GM23338 (cell line): ENCODE data around the gene SHB. TPM values are rescaled to one million over a fixed set of nuclear protein-coding genes. Genes with fewer than 3 reads are reported as not detected.

Source experiments
- ATAC-seq: fragments of 200-7000 bp; cut with Tn5 transposase; 3 replicates; pipeline ENCODE4 v1.9.1; 2020
- DNase-seq: peaks from one replicate; pipeline ENCODE4 v3.0.0-alpha.2; 2015; ENCODE audit warnings: low spot score
- H2AFZ ChIP-seq: fragments of 200-600 bp; sonication (generic); 2 replicates; pipeline ENCODE4 v1.8.0; 2016; ENCODE audit warnings: antibody characterized with exemption, mild to moderate bottlenecking, moderate library complexity
- H3F3A ChIP-seq: fragments of 200-600 bp; sonication (generic); replicated peaks from 2 replicates; pipeline ENCODE4 v1.8.0; 2017; ENCODE audit warnings: antibody characterized with exemption, mixed run types, low read depth
- H3K27ac ChIP-seq: fragments of 200-600 bp; sonication (generic); 2 replicates; pipeline ENCODE4 v1.6.1; 2016; ENCODE audit warnings: low read depth
- H3K27me3 ChIP-seq: fragments of 200-600 bp; sonication (generic); 2 replicates; pipeline ENCODE4 v1.8.0; 2016; ENCODE audit warnings: mild to moderate bottlenecking, mixed run types, moderate library complexity; ENCODE audit not compliant: insufficient read depth
- H3K36me3 ChIP-seq: fragments of 200-600 bp; sonication (generic); 2 replicates; pipeline ENCODE4 v1.8.0; 2016; ENCODE audit warnings: mild to moderate bottlenecking; ENCODE audit not compliant: insufficient read depth
- H3K4me1 ChIP-seq: fragments of 200-600 bp; sonication (generic); 2 replicates; pipeline ENCODE4 v1.8.0; 2016; ENCODE audit warnings: mild to moderate bottlenecking, moderate library complexity; ENCODE audit not compliant: insufficient read depth
- H3K4me2 ChIP-seq: fragments of 200-600 bp; sonication (generic); 2 replicates; pipeline ENCODE4 v1.7.1; 2017; ENCODE audit warnings: mixed run types
- H3K4me3 ChIP-seq: fragments of 200-600 bp; sonication (generic); 2 replicates; pipeline ENCODE4 v1.6.1; 2016; ENCODE audit warnings: mixed run types
- H3K79me2 ChIP-seq: fragments of 200-600 bp; sonication (generic); replicated peaks from 2 replicates; pipeline ENCODE4 v1.8.0; 2017; ENCODE audit warnings: mild to moderate bottlenecking; ENCODE audit not compliant: insufficient read depth
- H3K9me2 ChIP-seq: fragments of 200-600 bp; sonication (generic); 2 replicates; pipeline ENCODE4 v1.8.0; 2017; ENCODE audit not compliant: insufficient read depth
- H4K20me1 ChIP-seq: fragments of 200-600 bp; sonication (generic); replicated peaks from 2 replicates; pipeline ENCODE4 v1.8.0; 2017; ENCODE audit warnings: mild to moderate bottlenecking; ENCODE audit not compliant: insufficient read depth
- H3K27ac Mint-ChIP-seq: 2 replicates; pipeline ENCODE4 v1.8.0; 2020; ENCODE audit warnings: inconsistent platforms, mild to moderate bottlenecking, moderate library complexity, mixed read lengths
- H3K27me3 Mint-ChIP-seq: 3 replicates; pipeline ENCODE4 v1.8.0; 2022; ENCODE audit warnings: low read depth, mild to moderate bottlenecking, moderate library complexity, mixed read lengths, inconsistent platforms; ENCODE audit not compliant: insufficient read depth, poor library complexity
- H3K36me3 Mint-ChIP-seq: 3 replicates; pipeline ENCODE4 v1.8.0; 2021; ENCODE audit warnings: low read depth, mild to moderate bottlenecking, inconsistent platforms, moderate library complexity, mixed read lengths
- H3K4me1 Mint-ChIP-seq: 3 replicates; pipeline ENCODE4 v1.8.0; 2020; ENCODE audit warnings: mild to moderate bottlenecking, inconsistent platforms, mixed read lengths
- H3K4me3 Mint-ChIP-seq: 3 replicates; pipeline ENCODE4 v1.8.0; 2021; ENCODE audit warnings: moderate library complexity, mild to moderate bottlenecking, inconsistent platforms, mixed read lengths
- H3K9me3 Mint-ChIP-seq: 3 replicates; pipeline ENCODE4 v1.8.0; 2020; ENCODE audit warnings: moderate library complexity, mild to moderate bottlenecking, inconsistent platforms, mixed read lengths
- CREB1 ChIP-seq: fragments of 250-450 bp; sonication (Bioruptor Pico); IDR thresholded peaks from 2 replicates; pipeline ENCODE4 v1.5.0; 2020; ENCODE audit warnings: low read depth, mild to moderate bottlenecking, moderate library complexity
- EZH2 ChIP-seq: fragments of 200-600 bp; sonication (generic); IDR thresholded peaks from one replicate; pipeline ENCODE4 v1.8.0; 2017; ENCODE audit warnings: antibody characterized with exemption, mild to moderate bottlenecking, low read depth; ENCODE audit not compliant: unreplicated experiment
- EZH2phosphoT487 ChIP-seq: fragments of 200-600 bp; sonication (generic); IDR thresholded peaks from one replicate; pipeline ENCODE4 v1.8.1; 2018; ENCODE audit warnings: antibody characterized with exemption; ENCODE audit not compliant: unreplicated experiment
- JUNB ChIP-seq: IDR thresholded peaks from one replicate; pipeline ENCODE4 v1.6.1; 2016; ENCODE audit warnings: antibody characterized with exemption; ENCODE audit not compliant: unreplicated experiment
- NANOG ChIP-seq: IDR thresholded peaks from 2 replicates; pipeline ENCODE4 v1.6.1; 2016; ENCODE audit warnings: antibody characterized with exemption, borderline replicate concordance
- POLR2AphosphoS5 ChIP-seq: IDR thresholded peaks from 2 replicates; pipeline ENCODE4 v1.6.1; 2016; ENCODE audit warnings: antibody characterized with exemption, low read depth
- STAT1 ChIP-seq: IDR thresholded peaks from one replicate; pipeline ENCODE4 v1.6.1; 2016; ENCODE audit warnings: antibody characterized with exemption; ENCODE audit not compliant: unreplicated experiment
- ZNF114 ChIP-seq: fragments of 250-450 bp; sonication (Bioruptor Pico); IDR thresholded peaks from 2 replicates; pipeline ENCODE4 v1.5.0; 2020; ENCODE audit warnings: mild to moderate bottlenecking, moderate library complexity
- ZNF331 ChIP-seq: fragments of 250-450 bp; sonication (Bioruptor Pico); IDR thresholded peaks from 2 replicates; pipeline ENCODE4 v1.5.0; 2020; ENCODE audit warnings: low read depth, mild to moderate bottlenecking, moderate library complexity
- polyA plus RNA-seq: library from polyadenylated mRNA; unstranded; fragments of >200 nt; fragmentation: Nextera tagmentation; extraction: Ambion mirVana; gene quantifications from 2 replicates; pipeline ENCODE4 v1.2.1, GENCODE V29; 2016
- total RNA-seq: library from RNA; depleted of rRNA; stranded (reverse); fragments of >200 nt; shearing (Covaris generic); gene quantifications from 2 replicates; pipeline ENCODE4 v1.2.3, GENCODE V29; 2014
- TF ChIP-seq, protein P1 (sequence below), 2 experiments: fragments of 200-600 bp in 1 of 2; sonication (generic) in 1 of 2; conservative IDR thresholded peaks; 2 replicates each; pipeline versions ENCODE4 v1.5.1 to v1.6.1; 2016 to 2017; ENCODE audit warnings: antibody characterized with exemption in 2 of 2, low read depth in 2 of 2, mild to moderate bottlenecking in 2 of 2, moderate library complexity in 1 of 2
- TF ChIP-seq, protein P2 (sequence below): IDR thresholded peaks from 2 replicates; pipeline ENCODE4 v1.6.1; 2016; ENCODE audit warnings: antibody characterized with exemption
- TF ChIP-seq, protein P3 (sequence below): IDR thresholded peaks from one replicate; pipeline ENCODE4 v1.6.1; 2018; ENCODE audit warnings: antibody characterized with exemption; ENCODE audit not compliant: unreplicated experiment
- TF ChIP-seq, protein P4 (sequence below): fragments of 250-450 bp; sonication (Bioruptor Pico); IDR thresholded peaks from 2 replicates; pipeline ENCODE4 v1.5.0; 2020; ENCODE audit warnings: mild to moderate bottlenecking, moderate library complexity

The SHB gene
- total and polyA plus RNA-seq, 2 experiments from 2014 or later: 1.5 to 14.0 TPM

DNA sequence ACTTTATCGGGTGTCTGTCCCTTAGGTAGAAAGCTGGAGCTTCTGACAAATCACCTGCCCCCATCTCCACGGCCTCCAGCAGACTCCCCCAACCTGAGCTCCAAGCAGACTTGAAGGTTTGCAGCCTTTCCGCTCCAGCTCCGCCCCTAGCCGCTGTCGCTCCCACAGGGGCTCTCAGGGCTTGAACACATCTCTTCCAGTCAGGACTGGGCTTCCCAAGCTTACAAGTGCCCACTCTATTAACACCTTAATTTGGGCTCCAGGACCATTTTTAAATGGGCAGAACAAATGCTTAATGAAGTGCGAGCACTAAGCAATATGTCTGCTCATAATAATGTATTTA lies 147.9 kb downstream of the SHB start:
- no peak overlapping the region for H2AFZ ChIP-seq
- H3K27me3 ChIP-seq: no peaks in the 10 kb centered on the region
- DNase-seq (no peak), ATAC-seq (no peak)
- H3K4me3 ChIP-seq: no peak overlapping the region
- Mint-ChIP-seq H3K4me1 (peaks cover 47% of the 10 kb centered on the region), H3K36me3 (no peaks in the 10 kb centered on the region; the same call in 2 of the 3 replicates), H3K27me3 (peaks cover 11% of the 10 kb centered on the region), H3K4me3 (no peak overlapping the region), H3K27ac (no peak overlapping the region; the same call in 1 of the 2 replicates), H3K9me3 (no peaks in the 10 kb centered on the region)
- H3K9me2 ChIP-seq: no peaks in the 10 kb centered on the region
- no peaks in the 10 kb centered on the region for H3K36me3 ChIP-seq
- H3K4me1 ChIP-seq: peaks cover 9% of the 10 kb centered on the region
- no peak overlapping the region for H3K4me2 ChIP-seq
- TF ChIP-seq ZNF331 (CRISPR knock-in tag): no peak
- TF ChIP-seq STAT1: no peak
- no peak for TF ChIP-seq ZNF114
- TF ChIP-seq EZH2: no peak
- TF ChIP-seq NANOG: no peak
- no peak for TF ChIP-seq JUNB
- TF ChIP-seq EZH2phosphoT487: no peak
- TF ChIP-seq POLR2AphosphoS5: no peak
- TF ChIP-seq, protein P1, sequence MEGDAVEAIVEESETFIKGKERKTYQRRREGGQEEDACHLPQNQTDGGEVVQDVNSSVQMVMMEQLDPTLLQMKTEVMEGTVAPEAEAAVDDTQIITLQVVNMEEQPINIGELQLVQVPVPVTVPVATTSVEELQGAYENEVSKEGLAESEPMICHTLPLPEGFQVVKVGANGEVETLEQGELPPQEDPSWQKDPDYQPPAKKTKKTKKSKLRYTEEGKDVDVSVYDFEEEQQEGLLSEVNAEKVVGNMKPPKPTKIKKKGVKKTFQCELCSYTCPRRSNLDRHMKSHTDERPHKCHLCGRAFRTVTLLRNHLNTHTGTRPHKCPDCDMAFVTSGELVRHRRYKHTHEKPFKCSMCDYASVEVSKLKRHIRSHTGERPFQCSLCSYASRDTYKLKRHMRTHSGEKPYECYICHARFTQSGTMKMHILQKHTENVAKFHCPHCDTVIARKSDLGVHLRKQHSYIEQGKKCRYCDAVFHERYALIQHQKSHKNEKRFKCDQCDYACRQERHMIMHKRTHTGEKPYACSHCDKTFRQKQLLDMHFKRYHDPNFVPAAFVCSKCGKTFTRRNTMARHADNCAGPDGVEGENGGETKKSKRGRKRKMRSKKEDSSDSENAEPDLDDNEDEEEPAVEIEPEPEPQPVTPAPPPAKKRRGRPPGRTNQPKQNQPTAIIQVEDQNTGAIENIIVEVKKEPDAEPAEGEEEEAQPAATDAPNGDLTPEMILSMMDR (conservative IDR thresholded peaks at IDR 0.05; ENCODE audit: low read depth in 2 of 2): no peak
- TF ChIP-seq, protein P2, sequence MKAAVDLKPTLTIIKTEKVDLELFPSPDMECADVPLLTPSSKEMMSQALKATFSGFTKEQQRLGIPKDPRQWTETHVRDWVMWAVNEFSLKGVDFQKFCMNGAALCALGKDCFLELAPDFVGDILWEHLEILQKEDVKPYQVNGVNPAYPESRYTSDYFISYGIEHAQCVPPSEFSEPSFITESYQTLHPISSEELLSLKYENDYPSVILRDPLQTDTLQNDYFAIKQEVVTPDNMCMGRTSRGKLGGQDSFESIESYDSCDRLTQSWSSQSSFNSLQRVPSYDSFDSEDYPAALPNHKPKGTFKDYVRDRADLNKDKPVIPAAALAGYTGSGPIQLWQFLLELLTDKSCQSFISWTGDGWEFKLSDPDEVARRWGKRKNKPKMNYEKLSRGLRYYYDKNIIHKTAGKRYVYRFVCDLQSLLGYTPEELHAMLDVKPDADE: no peak
- TF ChIP-seq, protein P3, sequence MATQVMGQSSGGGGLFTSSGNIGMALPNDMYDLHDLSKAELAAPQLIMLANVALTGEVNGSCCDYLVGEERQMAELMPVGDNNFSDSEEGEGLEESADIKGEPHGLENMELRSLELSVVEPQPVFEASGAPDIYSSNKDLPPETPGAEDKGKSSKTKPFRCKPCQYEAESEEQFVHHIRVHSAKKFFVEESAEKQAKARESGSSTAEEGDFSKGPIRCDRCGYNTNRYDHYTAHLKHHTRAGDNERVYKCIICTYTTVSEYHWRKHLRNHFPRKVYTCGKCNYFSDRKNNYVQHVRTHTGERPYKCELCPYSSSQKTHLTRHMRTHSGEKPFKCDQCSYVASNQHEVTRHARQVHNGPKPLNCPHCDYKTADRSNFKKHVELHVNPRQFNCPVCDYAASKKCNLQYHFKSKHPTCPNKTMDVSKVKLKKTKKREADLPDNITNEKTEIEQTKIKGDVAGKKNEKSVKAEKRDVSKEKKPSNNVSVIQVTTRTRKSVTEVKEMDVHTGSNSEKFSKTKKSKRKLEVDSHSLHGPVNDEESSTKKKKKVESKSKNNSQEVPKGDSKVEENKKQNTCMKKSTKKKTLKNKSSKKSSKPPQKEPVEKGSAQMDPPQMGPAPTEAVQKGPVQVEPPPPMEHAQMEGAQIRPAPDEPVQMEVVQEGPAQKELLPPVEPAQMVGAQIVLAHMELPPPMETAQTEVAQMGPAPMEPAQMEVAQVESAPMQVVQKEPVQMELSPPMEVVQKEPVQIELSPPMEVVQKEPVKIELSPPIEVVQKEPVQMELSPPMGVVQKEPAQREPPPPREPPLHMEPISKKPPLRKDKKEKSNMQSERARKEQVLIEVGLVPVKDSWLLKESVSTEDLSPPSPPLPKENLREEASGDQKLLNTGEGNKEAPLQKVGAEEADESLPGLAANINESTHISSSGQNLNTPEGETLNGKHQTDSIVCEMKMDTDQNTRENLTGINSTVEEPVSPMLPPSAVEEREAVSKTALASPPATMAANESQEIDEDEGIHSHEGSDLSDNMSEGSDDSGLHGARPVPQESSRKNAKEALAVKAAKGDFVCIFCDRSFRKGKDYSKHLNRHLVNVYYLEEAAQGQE: no peak
- TF ChIP-seq, protein P4, sequence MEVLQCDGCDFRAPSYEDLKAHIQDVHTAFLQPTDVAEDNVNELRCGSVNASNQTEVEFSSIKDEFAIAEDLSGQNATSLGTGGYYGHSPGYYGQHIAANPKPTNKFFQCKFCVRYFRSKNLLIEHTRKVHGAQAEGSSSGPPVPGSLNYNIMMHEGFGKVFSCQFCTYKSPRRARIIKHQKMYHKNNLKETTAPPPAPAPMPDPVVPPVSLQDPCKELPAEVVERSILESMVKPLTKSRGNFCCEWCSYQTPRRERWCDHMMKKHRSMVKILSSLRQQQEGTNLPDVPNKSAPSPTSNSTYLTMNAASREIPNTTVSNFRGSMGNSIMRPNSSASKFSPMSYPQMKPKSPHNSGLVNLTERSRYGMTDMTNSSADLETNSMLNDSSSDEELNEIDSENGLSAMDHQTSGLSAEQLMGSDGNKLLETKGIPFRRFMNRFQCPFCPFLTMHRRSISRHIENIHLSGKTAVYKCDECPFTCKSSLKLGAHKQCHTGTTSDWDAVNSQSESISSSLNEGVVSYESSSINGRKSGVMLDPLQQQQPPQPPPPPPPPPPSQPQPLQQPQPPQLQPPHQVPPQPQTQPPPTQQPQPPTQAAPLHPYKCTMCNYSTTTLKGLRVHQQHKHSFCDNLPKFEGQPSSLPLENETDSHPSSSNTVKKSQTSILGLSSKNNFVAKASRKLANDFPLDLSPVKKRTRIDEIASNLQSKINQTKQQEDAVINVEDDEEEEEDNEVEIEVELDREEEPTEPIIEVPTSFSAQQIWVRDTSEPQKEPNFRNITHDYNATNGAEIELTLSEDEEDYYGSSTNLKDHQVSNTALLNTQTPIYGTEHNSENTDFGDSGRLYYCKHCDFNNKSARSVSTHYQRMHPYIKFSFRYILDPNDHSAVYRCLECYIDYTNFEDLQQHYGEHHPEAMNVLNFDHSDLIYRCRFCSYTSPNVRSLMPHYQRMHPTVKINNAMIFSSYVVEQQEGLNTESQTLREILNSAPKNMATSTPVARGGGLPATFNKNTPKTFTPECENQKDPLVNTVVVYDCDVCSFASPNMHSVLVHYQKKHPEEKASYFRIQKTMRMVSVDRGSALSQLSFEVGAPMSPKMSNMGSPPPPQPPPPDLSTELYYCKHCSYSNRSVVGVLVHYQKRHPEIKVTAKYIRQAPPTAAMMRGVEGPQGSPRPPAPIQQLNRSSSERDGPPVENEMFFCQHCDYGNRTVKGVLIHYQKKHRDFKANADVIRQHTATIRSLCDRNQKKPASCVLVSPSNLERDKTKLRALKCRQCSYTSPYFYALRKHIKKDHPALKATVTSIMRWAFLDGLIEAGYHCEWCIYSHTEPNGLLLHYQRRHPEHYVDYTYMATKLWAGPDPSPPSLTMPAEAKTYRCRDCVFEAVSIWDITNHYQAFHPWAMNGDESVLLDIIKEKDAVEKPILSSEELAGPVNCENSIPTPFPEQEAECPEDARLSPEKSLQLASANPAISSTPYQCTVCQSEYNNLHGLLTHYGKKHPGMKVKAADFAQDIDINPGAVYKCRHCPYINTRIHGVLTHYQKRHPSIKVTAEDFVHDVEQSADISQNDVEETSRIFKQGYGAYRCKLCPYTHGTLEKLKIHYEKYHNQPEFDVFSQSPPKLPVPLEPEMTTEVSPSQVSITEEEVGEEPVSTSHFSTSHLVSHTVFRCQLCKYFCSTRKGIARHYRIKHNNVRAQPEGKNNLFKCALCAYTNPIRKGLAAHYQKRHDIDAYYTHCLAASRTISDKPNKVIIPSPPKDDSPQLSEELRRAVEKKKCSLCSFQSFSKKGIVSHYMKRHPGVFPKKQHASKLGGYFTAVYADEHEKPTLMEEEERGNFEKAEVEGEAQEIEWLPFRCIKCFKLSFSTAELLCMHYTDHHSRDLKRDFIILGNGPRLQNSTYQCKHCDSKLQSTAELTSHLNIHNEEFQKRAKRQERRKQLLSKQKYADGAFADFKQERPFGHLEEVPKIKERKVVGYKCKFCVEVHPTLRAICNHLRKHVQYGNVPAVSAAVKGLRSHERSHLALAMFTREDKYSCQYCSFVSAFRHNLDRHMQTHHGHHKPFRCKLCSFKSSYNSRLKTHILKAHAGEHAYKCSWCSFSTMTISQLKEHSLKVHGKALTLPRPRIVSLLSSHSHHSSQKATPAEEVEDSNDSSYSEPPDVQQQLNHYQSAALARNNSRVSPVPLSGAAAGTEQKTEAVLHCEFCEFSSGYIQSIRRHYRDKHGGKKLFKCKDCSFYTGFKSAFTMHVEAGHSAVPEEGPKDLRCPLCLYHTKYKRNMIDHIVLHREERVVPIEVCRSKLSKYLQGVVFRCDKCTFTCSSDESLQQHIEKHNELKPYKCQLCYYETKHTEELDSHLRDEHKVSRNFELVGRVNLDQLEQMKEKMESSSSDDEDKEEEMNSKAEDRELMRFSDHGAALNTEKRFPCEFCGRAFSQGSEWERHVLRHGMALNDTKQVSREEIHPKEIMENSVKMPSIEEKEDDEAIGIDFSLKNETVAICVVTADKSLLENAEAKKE (CRISPR knock-in tag): no peak
- no peak for TF ChIP-seq CREB1
- H3K27ac ChIP-seq: no peak overlapping the region
- no peaks in the 10 kb centered on the region for H3F3A ChIP-seq
- H4K20me1 ChIP-seq: no peaks in the 10 kb centered on the region
- no peaks in the 10 kb centered on the region for H3K79me2 ChIP-seq
